Tibial nerve (tissue), 4 donors: ENCODE data around the gene UBXN7. TPM values are rescaled to one million over a fixed set of nuclear protein-coding genes. Genes with fewer than 3 reads are reported as not detected.
"Not testable (repeated sequence)": the region's sequence is repeated elsewhere in the genome, so short reads cannot be mapped to it uniquely, and the experiment has no call there.

Experiments
- DNase-seq, 2 donors: peaks; one replicate each; pipeline ENCODE4 v3.0.0-alpha.2; 2019; ENCODE audit warnings: low spot score in 2 of 2
- H3K27ac ChIP-seq, 4 donors: fragments of 200-600 bp; sonication (generic) in 3 of 4; one replicate each; pipeline ENCODE4 v1.5.1; 2017 to 2019; ENCODE audit warnings: mild to moderate bottlenecking in 1 of 4
- H3K27me3 ChIP-seq, 2 donors: fragments of 200-600 bp; sonication (generic) in 1 of 2; one replicate each; pipeline versions ENCODE4 v1.5.1 to v1.6.0; 2017 to 2019
- H3K36me3 ChIP-seq, 3 donors: fragments of 200-600 bp; sonication (generic); one replicate each; pipeline ENCODE4 v1.5.1; 2018 to 2019
- H3K4me1 ChIP-seq, 4 donors: fragments of 200-600 bp; sonication (generic) in 3 of 4; one replicate each; pipeline ENCODE4 v1.5.1; 2017 to 2019
- H3K4me3 ChIP-seq, 4 donors: fragments of 200-600 bp; sonication (generic) in 3 of 4; one replicate each; pipeline ENCODE4 v1.5.1; 2017 to 2019; ENCODE audit warnings: mild to moderate bottlenecking in 1 of 4, moderate library complexity in 1 of 4
- H3K9me3 ChIP-seq, 4 donors: fragments of 200-600 bp; sonication (generic) in 3 of 4; one replicate each; pipeline ENCODE4 v1.5.1; 2017 to 2019
- CTCF ChIP-seq, 5 experiments: fragments of 200-600 bp in 3 of 5; fragments of 450-650 bp in 2 of 5; sonication (generic) in 3 of 5; IDR thresholded peaks; one replicate each; pipeline ENCODE4 v1.5.1; 2016 to 2019; ENCODE audit warnings: antibody characterized with exemption in 5 of 5, mild to moderate bottlenecking in 3 of 5, moderate library complexity in 2 of 5
- EP300 ChIP-seq, 2 donors: sonication (generic); formaldehyde crosslinking; IDR thresholded peaks; one replicate each; pipeline ENCODE4 v1.6.1; 2017; ENCODE audit warnings: antibody characterized with exemption in 2 of 2, mild to moderate bottlenecking in 1 of 2
- POLR2A ChIP-seq, 2 donors: fragments of 450-650 bp; IDR thresholded peaks; one replicate each; pipeline ENCODE4 v1.6.1; 2017; ENCODE audit warnings: antibody characterized with exemption in 2 of 2, mild to moderate bottlenecking in 2 of 2, moderate library complexity in 2 of 2
- WGBS, 2 donors: methylation state at CpG; one replicate each; pipeline ENCODE4 v1.1.5; 2018; 5-methylcytosine and 5-hydroxymethylcytosine counted together
- total RNA-seq, 4 donors: library from RNA; depleted of rRNA; stranded (reverse); fragments of >200 nt; gene quantifications; one replicate each; pipeline ENCODE4 v1.1.0, GENCODE V29; 2016

Gene UBXN7
- total RNA-seq, 4 donors from 2014 or later: 19.0 to 25.2 (median 21.4) TPM

- H3K27me3 ChIP-seq, H3K4me1 ChIP-seq, H3K27ac ChIP-seq, H3K36me3 ChIP-seq, H3K4me3 ChIP-seq, DNase-seq, H3K9me3 ChIP-seq: not testable (repeated sequence)
- 94 to 98% methylated on average over 7 of the region's 7 CpGs for WGBS, 2 donors
- TF ChIP-seq CTCF (IDR thresholded peaks at IDR 0.05): peak in 1 of 5 experiments; percentile 11
These were observed 13.2 kb upstream of the UBXN7 start for GRCh38 chr3:196445391-196445790.

GRCh38 chr3:196444500-196444894, 12.3 kb upstream of the UBXN7 start:
- Histone ChIP-seq H3K27me3 (no peaks in the 10 kb centered on the region), H3K9me3 (no peaks in the 10 kb centered on the region), H3K27ac (no peak overlapping the region), H3K4me1 (no peaks in the 10 kb centered on the region), H3K36me3 (no peaks in the 10 kb centered on the region), H3K4me3 (no peak overlapping the region)
- 46 to 60% methylated on average over 2 of the region's 2 CpGs for WGBS, 2 donors
- DNase-seq: no peak
- TF ChIP-seq EP300 (IDR thresholded peaks at IDR 0.05) (no peak), CTCF (IDR thresholded peaks at IDR 0.05) (no peak), POLR2A (IDR thresholded peaks at IDR 0.05) (no peak)

GRCh38 chr3:196440696-196441095, 8.5 kb upstream of the UBXN7 start:
- Histone ChIP-seq H3K36me3 (no peaks in the 10 kb centered on the region), H3K27me3 (no peaks in the 10 kb centered on the region), H3K4me3 (no peak overlapping the region), H3K27ac (no peak overlapping the region), H3K9me3 (no peaks in the 10 kb centered on the region), H3K4me1 (no peaks in the 10 kb centered on the region)
- WGBS, 2 donors: 54 to 57% methylated on average over 3 of the region's 3 CpGs
- TF ChIP-seq POLR2A (IDR thresholded peaks at IDR 0.05) (no peak), EP300 (IDR thresholded peaks at IDR 0.05) (no peak), CTCF (IDR thresholded peaks at IDR 0.05) (no peak)
- DNase-seq: no peak

GRCh38 chr3:196440041-196440537, 7.9 kb upstream of the UBXN7 start:
- Histone ChIP-seq H3K27me3 (no peaks in the 10 kb centered on the region), H3K27ac (no peak overlapping the region), H3K4me1 (no peaks in the 10 kb centered on the region), H3K36me3 (no peaks in the 10 kb centered on the region), H3K9me3 (no peaks in the 10 kb centered on the region), H3K4me3 (no peak overlapping the region)
- TF ChIP-seq CTCF (IDR thresholded peaks at IDR 0.05): no peak
- TF ChIP-seq POLR2A (IDR thresholded peaks at IDR 0.05): no peak
- no peak for TF ChIP-seq EP300 (IDR thresholded peaks at IDR 0.05)
- 71 to 76% methylated on average over 6 of the region's 6 CpGs for WGBS, 2 donors
- peak in 1 of 2 donors; percentile 27 for DNase-seq

GRCh38 chr3:196431181-196432136, 768 bp downstream of the UBXN7 start:
- peak in 1 of 2 donors; percentile 24 for DNase-seq
- Histone ChIP-seq H3K27ac (peak overlapping the region; percentile 92 to 99 (median 96)), H3K9me3 (no peaks in the 10 kb centered on the region), H3K4me1 (peaks cover 0 to 47% (median 11%) of the 10 kb centered on the region in 4 donors), H3K36me3 (peaks cover 0 to 10% (median 0%) of the 10 kb centered on the region in 3 donors), H3K27me3 (no peaks in the 10 kb centered on the region), H3K4me3 (peak overlapping the region; percentile 89 to 99 (median 96))
- 1% methylated on average over 48 to 49 of the region's 50 CpGs for WGBS, 2 donors
- TF ChIP-seq EP300 (IDR thresholded peaks at IDR 0.05) (peak in 1 of 2 donors; percentile 67), CTCF (IDR thresholded peaks at IDR 0.05) (no peak), POLR2A (IDR thresholded peaks at IDR 0.05) (peak in 1 of 2 donors; percentile 12)
